GM19238 (cell line): ENCODE measurements around the gene SON.

Experiments used
- DNase-seq: peaks from one replicate; pipeline ENCODE4 v3.0.0; 2011; ENCODE audit warnings: low spot score; ENCODE audit not compliant: insufficient read length

Gene SON

GRCh38 chr21:33544451-33545195 lies 1.8 kb downstream of the SON start:
- DNase-seq = no peak

- no peak for DNase-seq
Measured at GRCh38 chr21:33546086-33546485, 3.2 kb downstream of the SON start.

GRCh38 chr21:33549848-33550771 lies 7.3 kb downstream of the SON start:
- DNase-seq = no peak

DNA sequence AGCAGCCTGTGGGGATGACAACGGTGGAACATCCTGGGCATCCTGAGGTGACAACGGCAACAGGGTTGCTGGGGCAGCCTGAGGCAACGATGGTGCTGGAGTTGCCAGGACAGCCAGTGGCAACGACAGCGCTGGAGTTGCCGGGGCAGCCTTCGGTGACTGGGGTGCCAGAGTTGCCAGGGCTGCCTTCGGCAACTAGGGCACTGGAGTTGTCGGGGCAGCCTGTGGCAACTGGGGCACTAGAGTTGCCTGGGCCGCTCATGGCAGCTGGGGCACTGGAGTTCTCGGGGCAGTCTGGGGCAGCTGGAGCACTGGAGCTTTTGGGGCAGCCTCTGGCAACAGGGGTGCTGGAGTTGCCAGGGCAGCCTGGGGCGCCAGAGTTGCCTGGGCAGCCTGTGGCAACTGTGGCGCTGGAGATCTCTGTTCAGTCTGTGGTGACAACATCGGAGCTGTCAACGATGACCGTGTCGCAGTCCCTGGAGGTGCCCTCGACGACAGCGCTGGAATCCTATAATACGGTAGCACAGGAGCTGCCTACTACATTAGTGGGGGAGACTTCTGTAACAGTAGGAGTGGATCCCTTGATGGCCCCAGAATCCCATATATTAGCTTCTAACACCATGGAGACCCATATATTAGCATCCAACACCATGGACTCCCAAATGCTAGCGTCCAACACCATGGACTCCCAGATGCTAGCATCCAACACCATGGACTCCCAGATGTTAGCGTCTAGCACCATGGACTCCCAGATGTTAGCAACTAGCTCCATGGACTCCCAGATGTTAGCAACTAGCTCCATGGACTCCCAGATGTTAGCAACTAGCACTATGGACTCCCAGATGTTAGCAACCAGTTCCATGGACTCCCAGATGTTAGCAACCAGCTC lies 8.2 kb downstream of the SON start:
- DNase-seq = no peak

DNA sequence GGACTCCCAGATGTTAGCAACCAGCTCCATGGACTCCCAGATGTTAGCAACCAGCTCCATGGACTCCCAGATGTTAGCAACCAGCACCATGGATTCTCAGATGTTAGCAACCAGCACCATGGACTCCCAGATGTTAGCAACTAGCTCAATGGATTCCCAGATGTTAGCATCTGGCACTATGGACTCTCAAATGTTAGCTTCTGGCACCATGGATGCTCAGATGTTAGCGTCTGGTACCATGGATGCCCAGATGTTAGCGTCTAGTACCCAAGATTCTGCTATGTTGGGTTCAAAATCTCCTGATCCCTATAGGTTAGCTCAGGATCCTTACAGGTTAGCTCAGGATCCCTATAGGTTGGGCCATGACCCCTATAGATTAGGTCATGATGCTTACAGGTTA lies 8.8 kb downstream of the SON start:
- no peak for DNase-seq

DNA sequence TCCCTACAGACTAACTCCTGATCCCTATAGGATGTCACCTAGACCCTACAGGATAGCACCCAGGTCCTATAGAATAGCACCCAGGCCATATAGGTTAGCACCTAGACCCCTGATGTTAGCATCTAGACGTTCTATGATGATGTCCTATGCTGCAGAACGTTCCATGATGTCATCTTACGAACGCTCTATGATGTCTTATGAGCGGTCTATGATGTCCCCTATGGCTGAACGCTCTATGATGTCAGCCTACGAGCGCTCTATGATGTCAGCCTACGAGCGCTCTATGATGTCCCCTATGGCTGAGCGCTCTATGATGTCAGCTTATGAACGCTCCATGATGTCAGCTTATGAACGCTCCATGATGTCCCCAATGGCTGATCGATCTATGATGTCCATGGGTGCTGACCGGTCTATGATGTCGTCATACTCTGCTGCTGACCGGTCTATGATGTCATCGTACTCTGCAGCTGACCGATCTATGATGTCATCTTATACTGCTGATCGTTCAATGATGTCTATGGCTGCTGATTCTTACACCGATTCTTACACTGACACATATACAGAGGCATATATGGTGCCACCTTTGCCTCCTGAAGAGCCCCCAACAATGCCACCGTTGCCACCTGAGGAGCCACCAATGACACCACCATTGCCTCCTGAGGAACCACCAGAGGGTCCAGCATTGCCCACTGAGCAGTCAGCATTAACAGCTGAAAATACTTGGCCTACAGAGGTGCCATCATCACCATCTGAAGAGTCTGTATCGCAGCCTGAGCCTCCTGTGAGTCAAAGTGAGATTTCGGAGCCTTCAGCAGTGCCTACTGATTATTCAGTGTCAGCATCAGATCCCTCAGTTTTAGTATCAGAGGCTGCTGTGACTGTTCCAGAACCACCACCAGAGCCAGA lies 9.5 kb downstream of the SON start:
- DNase-seq = no peak

- DNase-seq = no peak
Measured at GRCh38 chr21:33552999-33553598, 10.3 kb downstream of the SON start.

GRCh38 chr21:33554236-33554981 lies 11.6 kb downstream of the SON start:
- DNase-seq = no peak

GRCh38 chr21:33554982-33555344 lies 12.1 kb downstream of the SON start:
- no peak for DNase-seq

- no peak for DNase-seq
Measured at GRCh38 chr21:33557447-33557846, 14.6 kb downstream of the SON start.

GRCh38 chr21:33558777-33559421 lies 16.1 kb downstream of the SON start:
- DNase-seq = no peak

DNA sequence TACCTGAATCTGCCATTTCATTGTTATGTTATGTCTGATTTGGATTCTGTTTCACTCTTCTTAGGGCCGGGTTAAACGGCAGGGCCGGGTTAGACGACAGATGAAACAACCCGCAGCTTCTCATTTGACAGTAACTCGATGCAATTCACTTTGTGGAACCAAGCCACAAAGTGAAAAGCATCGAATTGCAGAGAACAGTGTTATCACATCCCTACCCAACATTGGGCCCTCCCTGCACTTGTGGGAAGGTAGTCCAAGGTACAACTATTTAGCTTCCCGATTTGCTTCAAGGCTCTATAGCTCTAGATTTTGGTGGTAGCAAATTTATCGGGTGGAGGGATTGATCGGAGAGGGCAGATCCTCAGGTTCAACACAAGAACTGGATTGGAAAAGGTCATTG lies 17.0 kb downstream of the SON start:
- no peak for DNase-seq

DNA sequence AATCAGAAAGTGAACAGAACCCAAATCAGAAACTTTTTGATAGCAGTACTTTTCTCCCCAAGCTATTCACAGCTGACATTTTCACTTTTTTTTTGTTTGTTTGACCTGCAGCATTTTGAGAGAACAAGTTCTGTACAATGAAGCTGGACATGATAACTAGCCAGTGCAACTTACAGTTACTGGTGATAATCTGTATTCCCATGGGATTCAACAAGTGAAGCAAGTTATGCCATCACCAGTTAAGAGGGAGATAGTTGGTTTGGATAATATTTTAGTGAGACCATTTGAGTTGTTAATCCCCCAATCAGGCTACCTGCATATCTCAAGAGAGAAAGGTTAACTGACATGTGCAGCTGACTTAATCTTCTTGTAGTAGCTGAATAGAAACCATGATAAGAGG lies 18.1 kb downstream of the SON start:
- DNase-seq = no peak

- no peak for DNase-seq
Measured at GRCh38 chr21:33561373-33561772, 18.5 kb downstream of the SON start.

- no peak for DNase-seq
Measured at GRCh38 chr21:33562389-33562788, 19.6 kb downstream of the SON start.

- DNase-seq = no peak
Measured at GRCh38 chr21:33566514-33566913, 23.7 kb downstream of the SON start.

DNA sequence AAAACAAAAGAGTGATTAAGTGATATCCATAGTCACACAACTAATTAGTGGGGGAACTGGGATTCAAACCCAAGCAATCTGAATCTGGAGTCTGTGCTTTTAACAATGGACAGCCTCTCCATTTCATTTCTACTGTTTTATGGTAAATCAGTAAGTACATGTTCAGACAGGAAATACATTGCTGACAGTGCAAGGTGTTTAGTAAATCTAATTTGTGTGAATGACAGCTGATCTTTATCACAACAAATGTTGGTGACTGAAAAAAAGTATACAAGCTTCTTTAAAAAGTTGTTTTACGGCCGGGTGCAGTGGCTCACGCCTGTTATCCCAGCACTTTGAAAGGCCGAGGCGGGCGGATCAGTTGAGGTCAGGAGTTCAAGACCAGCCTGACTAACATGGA lies 25.1 kb downstream of the SON start:
- no peak for DNase-seq

GRCh38 chr21:33568448-33568847 lies 25.6 kb downstream of the SON start:
- no peak for DNase-seq

DNA sequence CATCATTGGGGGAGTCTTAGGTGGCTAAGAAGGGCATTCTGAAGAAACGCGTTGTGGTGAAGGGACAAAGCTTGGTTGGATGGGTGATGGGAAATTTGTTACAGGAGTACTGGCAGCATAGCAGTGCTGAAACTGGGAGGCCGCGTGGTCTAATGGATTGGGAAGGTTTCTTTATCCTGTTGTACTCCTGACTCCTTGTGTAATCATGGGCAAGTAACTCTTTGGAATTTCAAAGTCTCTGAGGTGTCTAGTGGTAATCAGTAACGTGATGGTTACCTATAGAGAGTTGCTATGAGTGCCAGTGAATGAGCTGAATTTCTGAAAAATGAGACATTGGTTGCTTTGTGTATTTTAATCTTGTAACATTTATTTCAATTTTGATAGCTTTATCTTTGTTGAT lies 27.2 kb downstream of the SON start:
- DNase-seq = no peak
